Esophagus squamous epithelium (tissue), 5 donors: ENCODE measurements around the gene TMEM126A. TPM values are rescaled to one million over a fixed set of nuclear protein-coding genes. Genes with fewer than 3 reads are reported as not detected.
A peak's percentile ranks its signal among the peaks of the same experiment; 100 is the strongest.
"Not testable (repeated sequence)": the region's sequence is repeated elsewhere in the genome, so short reads cannot be mapped to it uniquely, and the experiment has no call there.

ENCODE experiments used
- DNase-seq: peaks from one replicate; lab custom pipeline; 2025; lab: John Stamatoyannopoulos, UW
- H3K27ac ChIP-seq, 4 donors: fragments of 200-600 bp; sonication (generic); one replicate each; pipeline ENCODE4 v1.5.1; 2016 to 2019; ENCODE audit warnings: mild to moderate bottlenecking in 1 of 4
- H3K27me3 ChIP-seq, 4 donors: fragments of 200-600 bp; sonication (generic); 1 replicate in 3 of 4; 2 replicates in 1 of 4; pipeline versions ENCODE4 v1.5.1 to v1.6.0; 2017 to 2021; ENCODE audit warnings: antibody characterized with exemption in 1 of 4
- H3K36me3 ChIP-seq, 3 donors: fragments of 200-600 bp; sonication (generic); one replicate each; pipeline ENCODE4 v1.5.1; 2016 to 2019
- H3K4me1 ChIP-seq, 3 donors: fragments of 200-600 bp; sonication (generic); one replicate each; pipeline ENCODE4 v1.5.1; 2017 to 2019
- H3K4me3 ChIP-seq, 4 donors: fragments of 200-600 bp; sonication (generic); 1 replicate in 3 of 4; 2 replicates in 1 of 4; pipeline ENCODE4 v1.5.1; 2016 to 2019; ENCODE audit warnings: mild to moderate bottlenecking in 2 of 4, moderate library complexity in 1 of 4
- H3K9me3 ChIP-seq, 3 donors: fragments of 200-600 bp; sonication (generic); one replicate each; pipeline ENCODE4 v1.5.1; 2016 to 2019
- POLR2A ChIP-seq, 4 donors: fragments of 450-650 bp; IDR thresholded peaks; one replicate each; pipeline ENCODE4 v1.6.1; 2017; ENCODE audit warnings: antibody characterized with exemption in 4 of 4, mild to moderate bottlenecking in 4 of 4, moderate library complexity in 3 of 4
- WGBS, 2 donors: methylation state at CpG; one replicate each; pipeline ENCODE4 v1.1.5; 2018; 5-methylcytosine and 5-hydroxymethylcytosine counted together
- intact Hi-C: fragments of 100-400 bp; cut with DNase I; formaldehyde crosslinking; loops from one replicate; pipeline ENCODE4 v1.15.0; 2022
- total RNA-seq, 4 donors: library from RNA; depleted of rRNA; stranded (reverse); fragments of >200 nt; gene quantifications; one replicate each; pipeline ENCODE4 v1.1.0, GENCODE V29; 2016
- TF ChIP-seq, protein P1 (sequence below), 6 experiments: fragments of 450-650 bp in 4 of 6; fragments of 200-600 bp in 2 of 6; sonication (generic) in 2 of 6; IDR thresholded peaks; one replicate each; pipeline ENCODE4 v1.5.1; 2016 to 2019; ENCODE audit warnings: antibody characterized with exemption in 6 of 6, mild to moderate bottlenecking in 4 of 6, moderate library complexity in 4 of 6
- donor health status: DM: yes; HTN: yes; CAD: no.

TMEM126A gene
- 10 to 100 TPM in 3 of 4 donors, 1 to 10 TPM in 1; 6.8 to 38.3 (median 25.7) TPM for total RNA-seq

DNA sequence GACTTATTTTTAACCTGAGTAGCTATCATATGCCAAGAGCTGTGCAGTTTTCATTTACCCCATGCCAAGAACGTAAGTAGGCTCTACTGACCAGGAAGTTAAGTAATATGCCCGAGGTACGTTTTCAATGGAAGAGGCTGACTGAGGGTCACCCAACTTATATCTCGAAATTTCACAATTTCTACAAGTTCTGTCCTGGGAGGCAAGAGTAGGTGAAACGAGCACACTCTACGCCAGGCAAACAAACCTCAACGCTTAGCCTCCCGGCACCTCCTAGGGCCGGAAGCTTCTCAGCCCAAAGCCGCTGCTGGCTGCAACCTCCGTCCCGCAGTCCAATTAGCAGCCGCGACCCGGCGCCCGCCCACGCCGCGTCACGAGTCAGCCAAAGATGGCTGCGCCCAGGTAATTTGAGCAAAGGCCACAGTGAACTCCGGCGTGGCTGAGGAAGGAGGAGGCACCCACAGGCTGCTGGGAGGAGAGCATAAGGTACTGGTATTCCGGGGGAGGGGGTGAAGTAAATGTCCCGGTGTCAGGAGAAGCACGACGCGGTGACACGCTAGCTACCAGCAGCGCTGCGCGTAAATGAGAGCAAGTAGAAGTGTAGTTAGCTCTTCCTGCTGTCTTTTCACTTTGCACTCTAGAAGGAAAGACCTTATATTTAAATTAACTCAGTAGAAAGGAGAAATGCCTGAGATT is at the start of gene TMEM126A:
Gene TMEM126A, plus strand, starts transcription at position 364 of the 696 bp plus-strand sequence. CDS start 2,289 bp downstream, outside the sequence.
- intact Hi-C loops = no loop called here
- TF ChIP-seq, protein P1, sequence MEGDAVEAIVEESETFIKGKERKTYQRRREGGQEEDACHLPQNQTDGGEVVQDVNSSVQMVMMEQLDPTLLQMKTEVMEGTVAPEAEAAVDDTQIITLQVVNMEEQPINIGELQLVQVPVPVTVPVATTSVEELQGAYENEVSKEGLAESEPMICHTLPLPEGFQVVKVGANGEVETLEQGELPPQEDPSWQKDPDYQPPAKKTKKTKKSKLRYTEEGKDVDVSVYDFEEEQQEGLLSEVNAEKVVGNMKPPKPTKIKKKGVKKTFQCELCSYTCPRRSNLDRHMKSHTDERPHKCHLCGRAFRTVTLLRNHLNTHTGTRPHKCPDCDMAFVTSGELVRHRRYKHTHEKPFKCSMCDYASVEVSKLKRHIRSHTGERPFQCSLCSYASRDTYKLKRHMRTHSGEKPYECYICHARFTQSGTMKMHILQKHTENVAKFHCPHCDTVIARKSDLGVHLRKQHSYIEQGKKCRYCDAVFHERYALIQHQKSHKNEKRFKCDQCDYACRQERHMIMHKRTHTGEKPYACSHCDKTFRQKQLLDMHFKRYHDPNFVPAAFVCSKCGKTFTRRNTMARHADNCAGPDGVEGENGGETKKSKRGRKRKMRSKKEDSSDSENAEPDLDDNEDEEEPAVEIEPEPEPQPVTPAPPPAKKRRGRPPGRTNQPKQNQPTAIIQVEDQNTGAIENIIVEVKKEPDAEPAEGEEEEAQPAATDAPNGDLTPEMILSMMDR (IDR thresholded peaks at IDR 0.05) = no peak
- peak in 3 of 4 donors; percentile 60 to 67 (median 64) for TF ChIP-seq POLR2A (IDR thresholded peaks at IDR 0.05)

GRCh38 chr11:85599083-85599482 is 48.7 kb upstream of the TMEM126A start:
- no peak overlapping the region for H3K27ac ChIP-seq
- no peaks in the 10 kb centered on the region for H3K36me3 ChIP-seq
- H3K27me3 ChIP-seq = no peaks in the 10 kb centered on the region
- intact Hi-C loops = no loop called here
- TF ChIP-seq POLR2A (IDR thresholded peaks at IDR 0.05) = no peak
- TF ChIP-seq, protein P1 (IDR thresholded peaks at IDR 0.05) = no peak
- 67 to 68% methylated on average over 5 of the region's 5 CpGs for WGBS, 2 donors
- H3K4me1 ChIP-seq = no peaks in the 10 kb centered on the region
- H3K9me3 ChIP-seq = no peaks in the 10 kb centered on the region
- no peak overlapping the region for H3K4me3 ChIP-seq
- no peak for DNase-seq

More for the DNA sequence above, at the start of gene TMEM126A:
- Histone ChIP-seq H3K4me3 (peak within 1 kb of the TSS; percentile 52 to 83 (median 62)), H3K27ac (peak within 1 kb of the TSS; percentile 80 to 87 (median 84)), H3K9me3 (no peaks in the 10 kb centered on the region), H3K4me1 (peaks cover 0 to 23% (median 17%) of the 10 kb centered on the region in 3 donors), H3K36me3 (peaks cover 0 to 13% (median 0%) of the 10 kb centered on the region in 3 donors), H3K27me3 (peaks cover 0 to 10% (median 0%) of the 10 kb centered on the region in 4 donors)
- 0% methylated on average over 25 to 32 of the region's 33 CpGs for WGBS, 2 donors
- DNase-seq = peak; percentile 51

- Histone ChIP-seq H3K4me3 (no peak overlapping the region), H3K4me1 (no peaks in the 10 kb centered on the region), H3K27me3 (no peaks in the 10 kb centered on the region), H3K27ac (no peak overlapping the region), H3K36me3 (no peaks in the 10 kb centered on the region), H3K9me3 (no peaks in the 10 kb centered on the region)
- TF ChIP-seq, protein P1 (IDR thresholded peaks at IDR 0.05) = no peak
- TF ChIP-seq POLR2A (IDR thresholded peaks at IDR 0.05) = no peak
- 96% methylated on average over 2 of the region's 2 CpGs for WGBS, 2 donors
- intact Hi-C loops = no loop called here
- no peak for DNase-seq
These were observed 45.1 kb upstream of the TMEM126A start for GRCh38 chr11:85602526-85603213.

- WGBS, 2 donors = 81% methylated on average over 3 to 4 of the region's 4 CpGs
- no peak for TF ChIP-seq POLR2A (IDR thresholded peaks at IDR 0.05)
- TF ChIP-seq, protein P1 (IDR thresholded peaks at IDR 0.05) = no peak
- H3K27me3 ChIP-seq = no peaks in the 10 kb centered on the region
- H3K9me3 ChIP-seq = no peaks in the 10 kb centered on the region
- DNase-seq = no peak
- no peak overlapping the region for H3K27ac ChIP-seq
- no peaks in the 10 kb centered on the region for H3K4me1 ChIP-seq
- H3K36me3 ChIP-seq = no peaks in the 10 kb centered on the region
- no peak overlapping the region for H3K4me3 ChIP-seq
- intact Hi-C loops = no loop called here
These were observed 44.5 kb upstream of the TMEM126A start for GRCh38 chr11:85603220-85603619.

DNA sequence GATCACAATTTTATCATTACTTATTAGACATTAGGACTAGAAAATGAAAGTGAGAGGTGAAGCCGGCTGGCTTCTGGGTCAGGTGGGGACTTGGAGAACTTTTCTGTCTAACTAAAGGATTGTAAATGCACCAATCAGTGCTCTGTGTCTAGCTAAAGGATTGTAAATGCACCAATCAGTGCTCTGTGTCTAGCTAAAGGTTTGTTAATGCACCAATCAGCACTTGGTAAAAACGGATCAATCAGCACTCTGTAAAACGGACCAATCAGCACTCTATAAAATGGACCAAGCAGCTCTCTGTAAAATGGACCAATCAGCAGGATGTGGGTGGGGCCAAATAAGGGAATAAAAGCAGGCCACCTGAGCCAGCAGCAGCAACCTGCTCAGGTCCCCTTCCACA is 41.5 kb upstream of the TMEM126A start:
- H3K9me3 ChIP-seq, H3K4me3 ChIP-seq, H3K36me3 ChIP-seq, intact Hi-C loops, H3K27ac ChIP-seq, H3K27me3 ChIP-seq, H3K4me1 ChIP-seq, DNase-seq: not testable (repeated sequence)
- 83 to 85% methylated on average over 3 of the region's 3 CpGs for WGBS, 2 donors

GRCh38 chr11:85608621-85609020 is 39.1 kb upstream of the TMEM126A start:
- H3K4me3 ChIP-seq, H3K27ac ChIP-seq, DNase-seq, H3K9me3 ChIP-seq, H3K27me3 ChIP-seq, H3K4me1 ChIP-seq, H3K36me3 ChIP-seq, intact Hi-C loops: not testable (repeated sequence)

- not testable (repeated sequence) for DNase-seq, H3K36me3 ChIP-seq
These were observed 38.5 kb upstream of the TMEM126A start for GRCh38 chr11:85609286-85609685.

DNA sequence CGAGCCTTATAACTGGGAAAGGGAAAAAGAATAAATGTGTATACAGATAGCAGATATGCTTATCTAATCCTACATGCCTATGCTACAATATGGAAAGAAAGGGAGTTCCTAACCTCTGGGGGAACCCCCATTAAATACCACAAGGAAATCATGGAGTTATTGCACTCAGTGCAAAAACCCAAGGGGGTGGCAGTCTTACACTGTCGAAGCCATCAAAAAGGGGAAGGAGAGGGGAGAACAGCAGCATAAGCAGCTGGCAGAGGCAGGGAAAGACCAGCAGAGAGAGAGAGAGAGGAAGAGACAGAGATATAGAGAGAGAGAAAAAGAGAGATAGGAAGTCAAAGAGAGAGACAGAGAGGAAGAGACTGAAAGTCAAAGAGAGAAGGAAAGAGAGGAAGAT is 36.1 kb upstream of the TMEM126A start:
- intact Hi-C loops, H3K9me3 ChIP-seq: not testable (repeated sequence)

More at GRCh38 chr11:85609286-85609685, 38.5 kb upstream of the TMEM126A start:
- H3K27ac ChIP-seq, H3K9me3 ChIP-seq, H3K4me3 ChIP-seq, intact Hi-C loops, H3K4me1 ChIP-seq, H3K27me3 ChIP-seq: not testable (repeated sequence)
- 83 to 88% methylated on average over 2 of the region's 2 CpGs for WGBS, 2 donors

More for the DNA sequence above, 36.1 kb upstream of the TMEM126A start:
- H3K4me1 ChIP-seq, DNase-seq, H3K4me3 ChIP-seq, H3K27ac ChIP-seq, H3K27me3 ChIP-seq, H3K36me3 ChIP-seq: not testable (repeated sequence)
- 74 to 88% methylated on average over 2 of the region's 2 CpGs for WGBS, 2 donors
